WTC11 (cell line): Measurements from ENCODE around the gene CTCF. TPM values are rescaled to one million over a fixed set of nuclear protein-coding genes. Genes with fewer than 3 reads are reported as not detected.
A peak's percentile ranks its signal among the peaks of the same experiment; 100 is the strongest.

ENCODE experiments used
- ARID4B ChIP-seq: sonication (generic); formaldehyde crosslinking; IDR thresholded peaks from 2 replicates; pipeline ENCODE4 v1.8.0; 2023; ENCODE audit warnings: missing genetic modification reagents, mild to moderate bottlenecking, borderline replicate concordance
- FOXK1 ChIP-seq: sonication (generic); formaldehyde crosslinking; IDR thresholded peaks from 2 replicates; pipeline ENCODE4 v1.8.0; 2022; ENCODE audit warnings: mild to moderate bottlenecking, moderate library complexity, missing genetic modification reagents
- FOXP1 ChIP-seq: sonication (generic); formaldehyde crosslinking; IDR thresholded peaks from 2 replicates; pipeline ENCODE4 v1.8.0; 2022; ENCODE audit warnings: missing genetic modification reagents, mild to moderate bottlenecking, moderate library complexity, borderline replicate concordance
- JAZF1 ChIP-seq: fragments of 250-450 bp; sonication (Bioruptor Pico); IDR thresholded peaks from 2 replicates; pipeline ENCODE4 v1.9.0; 2021; ENCODE audit warnings: moderate library complexity, mild to moderate bottlenecking, inconsistent platforms
- NFATC4 ChIP-seq: fragments of 250-450 bp; sonication (Bioruptor Pico); IDR thresholded peaks from 2 replicates; pipeline ENCODE4 v1.9.0; 2021; ENCODE audit warnings: mild to moderate bottlenecking
- RELA ChIP-seq: sonication (generic); formaldehyde crosslinking; IDR thresholded peaks from 2 replicates; pipeline ENCODE4 v1.8.1; 2022; ENCODE audit warnings: missing genetic modification reagents, mild to moderate bottlenecking, borderline replicate concordance
- SMAD3 ChIP-seq: sonication (generic); formaldehyde crosslinking; IDR thresholded peaks from 2 replicates; pipeline ENCODE4 v1.8.0; 2022; ENCODE audit warnings: missing genetic modification reagents, mild to moderate bottlenecking, borderline replicate concordance
- SMAD4 ChIP-seq: sonication (generic); formaldehyde crosslinking; IDR thresholded peaks from 2 replicates; pipeline ENCODE4 v1.8.0; 2022; ENCODE audit warnings: mild to moderate bottlenecking, missing genetic modification reagents
- SP1 ChIP-seq: sonication (generic); formaldehyde crosslinking; conservative IDR thresholded peaks from 2 replicates; pipeline ENCODE4 v1.8.1; 2022; ENCODE audit warnings: missing genetic modification reagents
- STAT6 ChIP-seq: sonication (generic); formaldehyde crosslinking; conservative IDR thresholded peaks from 2 replicates; pipeline ENCODE4 v1.8.1; 2023; ENCODE audit warnings: mild to moderate bottlenecking, low read depth, missing genetic modification reagents, moderate library complexity
- ZNF232 ChIP-seq: sonication (generic); formaldehyde crosslinking; IDR thresholded peaks from 2 replicates; pipeline ENCODE4 v1.8.0; 2022; ENCODE audit warnings: mild to moderate bottlenecking, missing genetic modification reagents
- ZNF416 ChIP-seq: fragments of 250-450 bp; sonication (Bioruptor Pico); IDR thresholded peaks from 2 replicates; pipeline ENCODE4 v1.9.0; 2021; ENCODE audit warnings: mild to moderate bottlenecking, inconsistent platforms
- total RNA-seq: library from RNA; stranded (reverse); gene quantifications from 3 replicates; pipeline ENCODE4 v1.2.3, GENCODE V29; 2021
- TF ChIP-seq, protein P1 (sequence below): fragments of 250-450 bp; sonication (Bioruptor Pico); conservative IDR thresholded peaks from 2 replicates; pipeline ENCODE4 v1.9.0; 2021; ENCODE audit warnings: mild to moderate bottlenecking
- TF ChIP-seq, protein P2 (sequence below): fragments of 250-450 bp; sonication (Bioruptor Pico); IDR thresholded peaks from 2 replicates; pipeline ENCODE4 v1.9.0; 2021; ENCODE audit warnings: moderate library complexity, mild to moderate bottlenecking, inconsistent platforms, borderline replicate concordance
- TF ChIP-seq, protein P3 (sequence below): sonication (generic); formaldehyde crosslinking; IDR thresholded peaks from 2 replicates; pipeline ENCODE4 v1.8.1; 2023; ENCODE audit warnings: mild to moderate bottlenecking, moderate library complexity, missing genetic modification reagents
- TF ChIP-seq, protein P4 (sequence below): sonication (generic); formaldehyde crosslinking; IDR thresholded peaks from 2 replicates; pipeline ENCODE4 v1.8.1; 2022; ENCODE audit warnings: low read depth, mild to moderate bottlenecking, moderate library complexity, missing genetic modification reagents, borderline replicate concordance
- TF ChIP-seq, protein P5 (sequence below): sonication (generic); formaldehyde crosslinking; IDR thresholded peaks from 2 replicates; pipeline ENCODE4 v1.8.0; 2022; ENCODE audit warnings: missing genetic modification reagents

CTCF gene
- total RNA-seq, 1 experiment from 2014 or later = 55.4 TPM

DNA sequence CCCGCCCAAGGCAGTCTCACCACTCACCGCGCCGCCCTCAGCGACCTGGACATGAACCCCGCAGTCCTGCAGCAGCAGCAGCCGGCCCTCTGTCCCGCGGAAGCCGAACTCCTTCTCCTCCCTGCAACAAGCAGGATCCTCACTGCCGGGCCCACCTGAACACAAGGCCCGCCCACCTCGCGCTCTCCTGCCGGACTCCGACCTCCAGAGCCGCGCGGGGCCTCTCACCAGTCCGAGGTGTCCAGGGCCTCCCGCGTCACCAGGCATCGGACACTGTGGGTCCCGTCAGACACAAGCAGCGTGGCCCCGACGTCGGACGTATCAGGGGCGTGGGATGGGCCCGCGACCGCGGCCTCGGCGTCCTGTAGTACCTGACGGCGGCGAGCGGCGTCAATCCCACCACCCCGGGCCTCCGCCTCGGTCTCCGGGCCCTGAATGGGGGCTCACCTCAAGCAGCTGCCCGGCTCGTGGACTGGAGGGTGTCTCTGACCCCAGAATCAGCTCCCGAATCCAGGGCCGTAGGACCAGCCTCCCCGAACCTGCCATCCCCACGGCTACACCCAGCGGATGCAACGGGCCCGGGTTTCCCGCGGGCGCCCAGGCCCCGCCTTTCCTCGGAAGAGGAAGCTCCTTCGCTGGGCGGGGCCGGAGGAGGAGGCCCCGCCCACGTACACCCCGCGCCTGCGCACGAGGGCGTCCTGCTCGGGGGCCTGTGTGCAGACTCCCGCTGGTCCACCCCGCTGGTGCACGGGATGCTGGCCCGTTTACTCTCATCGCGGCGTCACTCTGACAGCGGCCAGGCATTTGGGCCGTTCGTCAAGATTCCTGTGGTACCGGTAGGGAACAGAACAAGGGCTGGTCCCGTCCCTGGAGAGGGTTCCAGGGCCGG is 97.6 kb downstream of the CTCF start, which contains the start of gene ACD (continued):
- TF ChIP-seq, protein P1, sequence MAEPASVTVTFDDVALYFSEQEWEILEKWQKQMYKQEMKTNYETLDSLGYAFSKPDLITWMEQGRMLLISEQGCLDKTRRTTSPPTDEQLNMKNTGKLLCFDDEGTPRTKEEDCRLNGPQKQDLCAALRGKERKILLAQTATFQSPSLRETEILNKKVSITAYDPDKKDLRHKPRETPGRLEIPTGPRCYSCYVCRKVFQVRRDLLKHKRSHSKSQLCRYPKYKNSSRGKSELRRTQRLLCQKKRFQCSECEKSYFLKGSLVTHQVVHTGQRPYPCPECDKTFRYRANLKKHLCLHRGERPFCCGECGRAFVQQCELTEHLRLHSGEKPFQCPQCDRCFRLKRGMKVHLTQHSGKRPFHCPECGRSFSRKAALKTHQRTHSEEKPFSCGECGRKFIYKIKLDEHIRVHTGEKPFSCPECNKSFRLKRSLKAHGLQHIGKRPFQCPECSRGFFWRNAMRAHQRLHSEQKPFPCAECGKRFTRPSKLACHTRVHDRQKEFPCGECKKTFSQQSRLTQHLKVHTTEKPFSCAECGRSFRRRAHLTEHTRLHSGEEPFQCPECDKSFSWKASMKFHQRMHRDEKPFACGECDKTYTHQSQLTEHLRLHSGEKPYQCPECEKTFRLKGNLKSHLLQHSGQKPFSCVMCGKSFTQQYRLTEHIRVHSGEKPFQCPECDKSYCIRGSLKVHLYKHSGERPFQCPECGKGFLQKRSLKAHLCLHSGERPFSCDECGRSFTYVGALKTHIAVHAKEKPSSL = no peak
- TF ChIP-seq FOXP1 (CRISPR knock-in tag) (0 out of 2 replicates have a peak, but pooled peaks have one; percentile 32), ZNF416 (no peak), SMAD3 (0 out of 2 replicates have a peak, but pooled peaks have one; percentile 80), RELA (CRISPR knock-in tag) (peak; percentile 76; the same call in 1 of the 2 replicates), ARID4B (peak; percentile 79; the same call in 1 of the 2 replicates), STAT6 (CRISPR knock-in tag) (no peak), ZNF232 (CRISPR knock-in tag) (0 out of 2 replicates have a peak, but pooled peaks have one; percentile 56), NFATC4 (CRISPR knock-in tag) (no peak), SMAD4 (CRISPR knock-in tag) (0 out of 2 replicates have a peak, but pooled peaks have one; percentile 25), FOXK1 (CRISPR knock-in tag) (peak; percentile 41; the same call in 1 of the 2 replicates), SP1 (CRISPR knock-in tag) (peak; percentile 58), JAZF1 (CRISPR knock-in tag) (no peak)
- TF ChIP-seq, protein P2, sequence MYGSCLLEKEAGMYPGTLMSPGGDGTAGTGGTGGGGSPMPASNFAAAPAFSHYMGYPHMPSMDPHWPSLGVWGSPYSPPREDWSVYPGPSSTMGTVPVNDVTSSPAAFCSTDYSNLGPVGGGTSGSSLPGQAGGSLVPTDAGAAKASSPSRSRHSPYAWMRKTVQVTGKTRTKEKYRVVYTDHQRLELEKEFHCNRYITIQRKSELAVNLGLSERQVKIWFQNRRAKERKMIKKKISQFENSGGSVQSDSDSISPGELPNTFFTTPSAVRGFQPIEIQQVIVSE = no peak
- TF ChIP-seq, protein P3, sequence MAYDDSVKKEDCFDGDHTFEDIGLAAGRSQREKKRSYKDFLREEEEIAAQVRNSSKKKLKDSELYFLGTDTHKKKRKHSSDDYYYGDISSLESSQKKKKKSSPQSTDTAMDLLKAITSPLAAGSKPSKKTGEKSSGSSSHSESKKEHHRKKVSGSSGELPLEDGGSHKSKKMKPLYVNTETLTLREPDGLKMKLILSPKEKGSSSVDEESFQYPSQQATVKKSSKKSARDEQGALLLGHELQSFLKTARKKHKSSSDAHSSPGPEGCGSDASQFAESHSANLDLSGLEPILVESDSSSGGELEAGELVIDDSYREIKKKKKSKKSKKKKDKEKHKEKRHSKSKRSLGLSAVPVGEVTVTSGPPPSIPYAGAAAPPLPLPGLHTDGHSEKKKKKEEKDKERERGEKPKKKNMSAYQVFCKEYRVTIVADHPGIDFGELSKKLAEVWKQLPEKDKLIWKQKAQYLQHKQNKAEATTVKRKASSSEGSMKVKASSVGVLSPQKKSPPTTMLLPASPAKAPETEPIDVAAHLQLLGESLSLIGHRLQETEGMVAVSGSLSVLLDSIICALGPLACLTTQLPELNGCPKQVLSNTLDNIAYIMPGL = 0 out of 2 replicates have a peak, but pooled peaks have one; percentile 35
- TF ChIP-seq, protein P4, sequence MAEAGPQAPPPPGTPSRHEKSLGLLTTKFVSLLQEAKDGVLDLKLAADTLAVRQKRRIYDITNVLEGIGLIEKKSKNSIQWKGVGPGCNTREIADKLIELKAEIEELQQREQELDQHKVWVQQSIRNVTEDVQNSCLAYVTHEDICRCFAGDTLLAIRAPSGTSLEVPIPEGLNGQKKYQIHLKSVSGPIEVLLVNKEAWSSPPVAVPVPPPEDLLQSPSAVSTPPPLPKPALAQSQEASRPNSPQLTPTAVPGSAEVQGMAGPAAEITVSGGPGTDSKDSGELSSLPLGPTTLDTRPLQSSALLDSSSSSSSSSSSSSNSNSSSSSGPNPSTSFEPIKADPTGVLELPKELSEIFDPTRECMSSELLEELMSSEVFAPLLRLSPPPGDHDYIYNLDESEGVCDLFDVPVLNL = peak; percentile 48; the same call in 1 of the 2 replicates
- TF ChIP-seq, protein P5, sequence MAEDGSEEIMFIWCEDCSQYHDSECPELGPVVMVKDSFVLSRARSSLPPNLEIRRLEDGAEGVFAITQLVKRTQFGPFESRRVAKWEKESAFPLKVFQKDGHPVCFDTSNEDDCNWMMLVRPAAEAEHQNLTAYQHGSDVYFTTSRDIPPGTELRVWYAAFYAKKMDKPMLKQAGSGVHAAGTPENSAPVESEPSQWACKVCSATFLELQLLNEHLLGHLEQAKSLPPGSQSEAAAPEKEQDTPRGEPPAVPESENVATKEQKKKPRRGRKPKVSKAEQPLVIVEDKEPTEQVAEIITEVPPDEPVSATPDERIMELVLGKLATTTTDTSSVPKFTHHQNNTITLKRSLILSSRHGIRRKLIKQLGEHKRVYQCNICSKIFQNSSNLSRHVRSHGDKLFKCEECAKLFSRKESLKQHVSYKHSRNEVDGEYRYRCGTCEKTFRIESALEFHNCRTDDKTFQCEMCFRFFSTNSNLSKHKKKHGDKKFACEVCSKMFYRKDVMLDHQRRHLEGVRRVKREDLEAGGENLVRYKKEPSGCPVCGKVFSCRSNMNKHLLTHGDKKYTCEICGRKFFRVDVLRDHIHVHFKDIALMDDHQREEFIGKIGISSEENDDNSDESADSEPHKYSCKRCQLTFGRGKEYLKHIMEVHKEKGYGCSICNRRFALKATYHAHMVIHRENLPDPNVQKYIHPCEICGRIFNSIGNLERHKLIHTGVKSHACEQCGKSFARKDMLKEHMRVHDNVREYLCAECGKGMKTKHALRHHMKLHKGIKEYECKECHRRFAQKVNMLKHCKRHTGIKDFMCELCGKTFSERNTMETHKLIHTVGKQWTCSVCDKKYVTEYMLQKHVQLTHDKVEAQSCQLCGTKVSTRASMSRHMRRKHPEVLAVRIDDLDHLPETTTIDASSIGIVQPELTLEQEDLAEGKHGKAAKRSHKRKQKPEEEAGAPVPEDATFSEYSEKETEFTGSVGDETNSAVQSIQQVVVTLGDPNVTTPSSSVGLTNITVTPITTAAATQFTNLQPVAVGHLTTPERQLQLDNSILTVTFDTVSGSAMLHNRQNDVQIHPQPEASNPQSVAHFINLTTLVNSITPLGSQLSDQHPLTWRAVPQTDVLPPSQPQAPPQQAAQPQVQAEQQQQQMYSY (CRISPR knock-in tag) = no peak
